Measurements from ENCODE around the gene ZCCHC7. TPM values are rescaled to one million over a fixed set of nuclear protein-coding genes. Genes with fewer than 3 reads are reported as not detected.

The ZCCHC7 gene
- polyA plus RNA-seq, 4 donors, result 4.9 to 15.0 (median 7.9) TPM

- H3K9me3 ChIP-seq (ENCODE audit: control insufficient read depth in 2 of 2, insufficient read depth in 1 of 2, low read depth in 1 of 2, low read length in 1 of 2), result no peaks in the 10 kb centered on the region
- no peaks in the 10 kb centered on the region for H3K4me1 ChIP-seq (ENCODE audit: control insufficient read depth in 3 of 3, insufficient read depth in 2 of 3, low read depth in 1 of 3, low read length in 2 of 3)
- 89 to 100% (median 95%) methylated on average over 2 of the region's 2 CpGs for WGBS, 3 donors
- H3K4me3 ChIP-seq (ENCODE audit: low read depth in 1 of 3, low read length in 3 of 3), result no peak overlapping the region
- H3K27ac ChIP-seq (ENCODE audit: low read depth in 1 of 3, low read length in 2 of 3), result no peak overlapping the region
- FAIRE-seq, result no peak
- peaks cover 0 to 3% (median 0%) of the 10 kb centered on the region in 3 donors for H3K36me3 ChIP-seq (ENCODE audit: control insufficient read depth in 3 of 3, insufficient read depth in 2 of 3, low read depth in 1 of 3, low read length in 3 of 3)
- DNase-seq, result no peak
- no peaks in the 10 kb centered on the region for H3K27me3 ChIP-seq (ENCODE audit: control insufficient read depth in 3 of 3, insufficient read depth in 3 of 3, low read length in 3 of 3)
Measured at GRCh38 chr9:37167456-37168047, 47.2 kb downstream of the ZCCHC7 start.

GRCh38 chr9:37172557-37172956 is 52.2 kb downstream of the ZCCHC7 start:
- Histone ChIP-seq H3K9me3 (ENCODE audit: control insufficient read depth in 2 of 2, insufficient read depth in 1 of 2, low read depth in 1 of 2, low read length in 1 of 2) (no peaks in the 10 kb centered on the region), H3K4me1 (ENCODE audit: control insufficient read depth in 3 of 3, insufficient read depth in 2 of 3, low read depth in 1 of 3, low read length in 2 of 3) (no peaks in the 10 kb centered on the region), H3K4me3 (ENCODE audit: low read depth in 1 of 3, low read length in 3 of 3) (no peak overlapping the region), H3K36me3 (ENCODE audit: control insufficient read depth in 3 of 3, insufficient read depth in 2 of 3, low read depth in 1 of 3, low read length in 3 of 3) (peaks cover 0 to 11% (median 0%) of the 10 kb centered on the region in 3 donors), H3K27me3 (ENCODE audit: control insufficient read depth in 3 of 3, insufficient read depth in 3 of 3, low read length in 3 of 3) (no peaks in the 10 kb centered on the region), H3K27ac (ENCODE audit: low read depth in 1 of 3, low read length in 2 of 3) (no peak overlapping the region)
- 95 to 96% (median 95%) methylated on average over 4 of the region's 4 CpGs for WGBS, 3 donors
- no peak for FAIRE-seq
- DNase-seq, result no peak

GRCh38 chr9:37174247-37174646 is 53.9 kb downstream of the ZCCHC7 start:
- 79 to 91% (median 84%) methylated on average over 2 of the region's 2 CpGs for WGBS, 3 donors
- no peaks in the 10 kb centered on the region for H3K27me3 ChIP-seq (ENCODE audit: control insufficient read depth in 3 of 3, insufficient read depth in 3 of 3, low read length in 3 of 3)
- H3K36me3 ChIP-seq (ENCODE audit: control insufficient read depth in 3 of 3, insufficient read depth in 2 of 3, low read depth in 1 of 3, low read length in 3 of 3), result peaks cover 0 to 11% (median 0%) of the 10 kb centered on the region in 3 donors
- no peak overlapping the region for H3K4me3 ChIP-seq (ENCODE audit: low read depth in 1 of 3, low read length in 3 of 3)
- H3K9me3 ChIP-seq (ENCODE audit: control insufficient read depth in 2 of 2, insufficient read depth in 1 of 2, low read depth in 1 of 2, low read length in 1 of 2), result no peaks in the 10 kb centered on the region
- no peak overlapping the region for H3K27ac ChIP-seq (ENCODE audit: low read depth in 1 of 3, low read length in 2 of 3)
- DNase-seq, result no peak
- H3K4me1 ChIP-seq (ENCODE audit: control insufficient read depth in 3 of 3, insufficient read depth in 2 of 3, low read depth in 1 of 3, low read length in 2 of 3), result no peaks in the 10 kb centered on the region
- no peak for FAIRE-seq

- H3K27me3 ChIP-seq (ENCODE audit: control insufficient read depth in 3 of 3, insufficient read depth in 3 of 3, low read length in 3 of 3), result no peaks in the 10 kb centered on the region
- DNase-seq (no peak), FAIRE-seq (no peak)
- no peak overlapping the region for H3K4me3 ChIP-seq (ENCODE audit: low read depth in 1 of 3, low read length in 3 of 3)
- H3K27ac ChIP-seq (ENCODE audit: low read depth in 1 of 3, low read length in 2 of 3), result no peak overlapping the region
- H3K4me1 ChIP-seq (ENCODE audit: control insufficient read depth in 3 of 3, insufficient read depth in 2 of 3, low read depth in 1 of 3, low read length in 2 of 3), result no peaks in the 10 kb centered on the region
- no peaks in the 10 kb centered on the region for H3K9me3 ChIP-seq (ENCODE audit: control insufficient read depth in 2 of 2, insufficient read depth in 1 of 2, low read depth in 1 of 2, low read length in 1 of 2)
- WGBS, 3 donors, result 92 to 96% (median 96%) methylated on average over 2 of the region's 2 CpGs
- peaks cover 0 to 7% (median 0%) of the 10 kb centered on the region in 3 donors for H3K36me3 ChIP-seq (ENCODE audit: control insufficient read depth in 3 of 3, insufficient read depth in 2 of 3, low read depth in 1 of 3, low read length in 3 of 3)
Measured at GRCh38 chr9:37178742-37179141, 58.4 kb downstream of the ZCCHC7 start.

GRCh38 chr9:37179576-37179975 is 59.2 kb downstream of the ZCCHC7 start:
- Histone ChIP-seq H3K27ac (ENCODE audit: low read depth in 1 of 3, low read length in 2 of 3) (no peak overlapping the region), H3K27me3 (ENCODE audit: control insufficient read depth in 3 of 3, insufficient read depth in 3 of 3, low read length in 3 of 3) (no peaks in the 10 kb centered on the region), H3K36me3 (ENCODE audit: control insufficient read depth in 3 of 3, insufficient read depth in 2 of 3, low read depth in 1 of 3, low read length in 3 of 3) (peaks cover 0 to 7% (median 0%) of the 10 kb centered on the region in 3 donors), H3K4me3 (ENCODE audit: low read depth in 1 of 3, low read length in 3 of 3) (no peak overlapping the region), H3K9me3 (ENCODE audit: control insufficient read depth in 2 of 2, insufficient read depth in 1 of 2, low read depth in 1 of 2, low read length in 1 of 2) (no peaks in the 10 kb centered on the region), H3K4me1 (ENCODE audit: control insufficient read depth in 3 of 3, insufficient read depth in 2 of 3, low read depth in 1 of 3, low read length in 2 of 3) (no peaks in the 10 kb centered on the region)
- 84 to 93% (median 89%) methylated on average over 3 of the region's 3 CpGs for WGBS, 3 donors
- no peak for DNase-seq
- no peak for FAIRE-seq

GRCh38 chr9:37180138-37180537 is 59.8 kb downstream of the ZCCHC7 start:
- 65 to 79% (median 68%) methylated on average over 2 of the region's 2 CpGs for WGBS, 3 donors
- peaks cover 0 to 7% (median 0%) of the 10 kb centered on the region in 3 donors for H3K36me3 ChIP-seq (ENCODE audit: control insufficient read depth in 3 of 3, insufficient read depth in 2 of 3, low read depth in 1 of 3, low read length in 3 of 3)
- no peak for FAIRE-seq
- H3K4me3 ChIP-seq (ENCODE audit: low read depth in 1 of 3, low read length in 3 of 3), result no peak overlapping the region
- no peak overlapping the region for H3K27ac ChIP-seq (ENCODE audit: low read depth in 1 of 3, low read length in 2 of 3)
- H3K27me3 ChIP-seq (ENCODE audit: control insufficient read depth in 3 of 3, insufficient read depth in 3 of 3, low read length in 3 of 3), result no peaks in the 10 kb centered on the region
- no peaks in the 10 kb centered on the region for H3K9me3 ChIP-seq (ENCODE audit: control insufficient read depth in 2 of 2, insufficient read depth in 1 of 2, low read depth in 1 of 2, low read length in 1 of 2)
- DNase-seq, result no peak
- H3K4me1 ChIP-seq (ENCODE audit: control insufficient read depth in 3 of 3, insufficient read depth in 2 of 3, low read depth in 1 of 3, low read length in 2 of 3), result no peaks in the 10 kb centered on the region

GRCh38 chr9:37182718-37183117 is 62.3 kb downstream of the ZCCHC7 start:
- Histone ChIP-seq H3K36me3 (ENCODE audit: control insufficient read depth in 3 of 3, insufficient read depth in 2 of 3, low read depth in 1 of 3, low read length in 3 of 3) (peaks cover 0 to 5% (median 0%) of the 10 kb centered on the region in 3 donors), H3K4me3 (ENCODE audit: low read depth in 1 of 3, low read length in 3 of 3) (no peak overlapping the region), H3K9me3 (ENCODE audit: control insufficient read depth in 2 of 2, insufficient read depth in 1 of 2, low read depth in 1 of 2, low read length in 1 of 2) (no peaks in the 10 kb centered on the region), H3K4me1 (ENCODE audit: control insufficient read depth in 3 of 3, insufficient read depth in 2 of 3, low read depth in 1 of 3, low read length in 2 of 3) (no peaks in the 10 kb centered on the region), H3K27ac (ENCODE audit: low read depth in 1 of 3, low read length in 2 of 3) (no peak overlapping the region), H3K27me3 (ENCODE audit: control insufficient read depth in 3 of 3, insufficient read depth in 3 of 3, low read length in 3 of 3) (no peaks in the 10 kb centered on the region)
- 91 to 100% (median 96%) methylated on average over 1 of the region's 1 CpG for WGBS, 3 donors
- FAIRE-seq (no peak), DNase-seq (no peak)

GRCh38 chr9:37184905-37185867 is 64.8 kb downstream of the ZCCHC7 start:
- 92 to 93% (median 93%) methylated on average over 4 of the region's 4 CpGs for WGBS, 3 donors
- no peak overlapping the region for H3K27ac ChIP-seq (ENCODE audit: low read depth in 1 of 3, low read length in 2 of 3)
- no peak overlapping the region for H3K4me3 ChIP-seq (ENCODE audit: low read depth in 1 of 3, low read length in 3 of 3)
- DNase-seq, result no peak
- no peaks in the 10 kb centered on the region for H3K4me1 ChIP-seq (ENCODE audit: control insufficient read depth in 3 of 3, insufficient read depth in 2 of 3, low read depth in 1 of 3, low read length in 2 of 3)
- H3K36me3 ChIP-seq (ENCODE audit: control insufficient read depth in 3 of 3, insufficient read depth in 2 of 3, low read depth in 1 of 3, low read length in 3 of 3), result peaks cover 0 to 8% (median 3%) of the 10 kb centered on the region in 3 donors
- no peaks in the 10 kb centered on the region for H3K9me3 ChIP-seq (ENCODE audit: control insufficient read depth in 2 of 2, insufficient read depth in 1 of 2, low read depth in 1 of 2, low read length in 1 of 2)
- no peak for FAIRE-seq
- H3K27me3 ChIP-seq (ENCODE audit: control insufficient read depth in 3 of 3, insufficient read depth in 3 of 3, low read length in 3 of 3), result no peaks in the 10 kb centered on the region
